HG02642 (cell line): ENCODE results near the gene SMTNL1.

Experiments used
- ATAC-seq: cut with Tn5 transposase; IDR thresholded peaks from one replicate; pipeline ENCODE4 v1.9.1; 2021; ENCODE audit warnings: mild to moderate bottlenecking; ENCODE audit not compliant: unreplicated experiment, poor library complexity

SMTNL1 gene

GRCh38 chr11:57536947-57537619, at the start of gene SMTNL1:
Gene SMTNL1 (plus strand): TSS chr11:57537595. CDS start chr11:57542643, 5,048 bp downstream.
- ATAC-seq = no peak

- no peak for ATAC-seq
Measured at GRCh38 chr11:57487920-57488659, 49.3 kb upstream of the SMTNL1 start.

- ATAC-seq = no peak
Measured at GRCh38 chr11:57490456-57491248, 46.7 kb upstream of the SMTNL1 start.

- ATAC-seq = no peak
Measured at GRCh38 chr11:57491371-57492061, 45.9 kb upstream of the SMTNL1 start.

- peak; percentile 73 for ATAC-seq
Measured at GRCh38 chr11:57493507-57494503, 43.6 kb upstream of the SMTNL1 start.

- ATAC-seq = no peak
Measured at GRCh38 chr11:57496109-57496820, 41.1 kb upstream of the SMTNL1 start.

GRCh38 chr11:57497303-57498247, 39.8 kb upstream of the SMTNL1 start:
- no peak for ATAC-seq

GRCh38 chr11:57498540-57498939, 38.9 kb upstream of the SMTNL1 start:
- ATAC-seq = no peak

- peak; percentile 100 for ATAC-seq
Measured at GRCh38 chr11:57499413-57499982, 37.9 kb upstream of the SMTNL1 start.

- ATAC-seq = no peak
Measured at GRCh38 chr11:57499983-57500461, 37.4 kb upstream of the SMTNL1 start.

GRCh38 chr11:57500515-57500914, 36.9 kb upstream of the SMTNL1 start:
- ATAC-seq = no peak

GRCh38 chr11:57500926-57501325, 36.5 kb upstream of the SMTNL1 start:
- no peak for ATAC-seq

GRCh38 chr11:57501953-57502352, 35.4 kb upstream of the SMTNL1 start:
- ATAC-seq = no peak

GRCh38 chr11:57502376-57502775, 35.0 kb upstream of the SMTNL1 start:
- no peak for ATAC-seq

- no peak for ATAC-seq
Measured at GRCh38 chr11:57502870-57503269, 34.5 kb upstream of the SMTNL1 start.

- no peak for ATAC-seq
Measured at GRCh38 chr11:57504511-57504910, 32.9 kb upstream of the SMTNL1 start.

GRCh38 chr11:57506522-57506921, 30.9 kb upstream of the SMTNL1 start:
- no peak for ATAC-seq
